VCaP (cell line): ENCODE results near the gene AFAP1L1.

ENCODE experiments used
- H3K27ac ChIP-seq: fragments of 450-650 bp; 2 replicates; pipeline ENCODE4 v1.5.1; 2017
- TF ChIP-seq, protein P1 (sequence below): fragments of 450-650 bp; conservative IDR thresholded peaks from 2 replicates; pipeline ENCODE4 v1.5.1; 2017; ENCODE audit warnings: mild to moderate bottlenecking, moderate library complexity

Gene AFAP1L1

DNA sequence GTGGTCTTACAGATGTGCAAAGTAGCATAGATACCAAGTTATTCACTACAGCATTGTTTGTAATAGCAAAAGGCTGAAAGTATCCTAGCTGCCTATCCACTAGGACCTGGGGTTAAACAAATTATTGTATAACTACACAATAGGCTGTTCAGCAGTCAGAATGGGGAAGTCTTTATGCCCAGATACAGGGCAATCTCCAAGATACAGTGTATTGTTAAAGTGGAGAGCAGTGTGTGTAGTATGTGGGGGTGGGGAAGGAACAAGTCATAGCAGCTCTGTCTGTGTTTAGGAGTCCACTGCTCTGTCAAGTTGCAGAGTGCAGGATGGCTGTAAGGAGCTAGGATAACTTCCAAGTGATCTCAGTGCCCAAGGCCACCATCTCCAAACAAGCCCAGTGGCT is 91.7 kb downstream of the AFAP1L1 start:
- TF ChIP-seq, protein P1, sequence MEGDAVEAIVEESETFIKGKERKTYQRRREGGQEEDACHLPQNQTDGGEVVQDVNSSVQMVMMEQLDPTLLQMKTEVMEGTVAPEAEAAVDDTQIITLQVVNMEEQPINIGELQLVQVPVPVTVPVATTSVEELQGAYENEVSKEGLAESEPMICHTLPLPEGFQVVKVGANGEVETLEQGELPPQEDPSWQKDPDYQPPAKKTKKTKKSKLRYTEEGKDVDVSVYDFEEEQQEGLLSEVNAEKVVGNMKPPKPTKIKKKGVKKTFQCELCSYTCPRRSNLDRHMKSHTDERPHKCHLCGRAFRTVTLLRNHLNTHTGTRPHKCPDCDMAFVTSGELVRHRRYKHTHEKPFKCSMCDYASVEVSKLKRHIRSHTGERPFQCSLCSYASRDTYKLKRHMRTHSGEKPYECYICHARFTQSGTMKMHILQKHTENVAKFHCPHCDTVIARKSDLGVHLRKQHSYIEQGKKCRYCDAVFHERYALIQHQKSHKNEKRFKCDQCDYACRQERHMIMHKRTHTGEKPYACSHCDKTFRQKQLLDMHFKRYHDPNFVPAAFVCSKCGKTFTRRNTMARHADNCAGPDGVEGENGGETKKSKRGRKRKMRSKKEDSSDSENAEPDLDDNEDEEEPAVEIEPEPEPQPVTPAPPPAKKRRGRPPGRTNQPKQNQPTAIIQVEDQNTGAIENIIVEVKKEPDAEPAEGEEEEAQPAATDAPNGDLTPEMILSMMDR, result no peak
- no peak overlapping the region for H3K27ac ChIP-seq

DNA sequence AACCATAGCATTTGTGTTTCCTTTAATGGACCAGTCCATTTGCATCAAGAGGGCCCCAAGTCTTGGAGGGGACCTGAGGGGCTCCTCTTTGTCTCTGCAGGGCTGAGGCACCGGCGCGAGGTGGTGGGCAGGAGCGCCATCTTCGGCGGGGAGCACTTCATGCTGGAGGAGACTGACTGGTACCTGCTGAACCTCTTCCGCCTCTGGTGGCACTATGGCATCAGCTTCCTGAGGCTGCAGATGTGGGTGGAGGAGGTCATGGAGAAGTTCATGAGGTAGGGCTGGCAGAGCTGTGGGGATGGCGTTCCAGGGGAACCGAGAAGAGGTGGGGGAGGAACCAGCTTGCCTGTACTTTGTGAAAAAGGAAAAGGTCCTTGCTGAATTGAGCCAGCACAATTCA is 92.3 kb downstream of the AFAP1L1 start:
- no peak overlapping the region for H3K27ac ChIP-seq
- TF ChIP-seq, protein P1, result no peak

DNA sequence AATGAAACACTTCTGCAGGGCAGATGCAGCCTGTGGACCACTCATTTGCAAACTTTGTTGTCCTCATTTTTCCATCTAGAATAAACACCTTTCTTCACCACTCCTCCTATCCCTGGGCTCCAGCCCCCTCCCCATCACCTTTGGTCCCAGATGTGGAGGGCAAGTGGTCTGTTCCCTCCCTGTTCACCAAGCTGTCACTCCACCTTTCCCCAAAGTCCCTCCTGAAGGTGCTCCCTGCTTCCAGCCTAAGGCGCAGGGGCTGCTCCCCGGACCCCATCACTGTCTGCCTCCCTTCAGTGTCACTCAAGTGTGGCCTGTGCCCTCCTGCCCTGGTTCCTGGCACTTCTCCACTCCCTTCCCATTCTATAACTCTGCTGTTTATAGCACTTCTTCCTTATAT is 93.1 kb downstream of the AFAP1L1 start:
- TF ChIP-seq, protein P1, result no peak
- H3K27ac ChIP-seq, result no peak overlapping the region

DNA sequence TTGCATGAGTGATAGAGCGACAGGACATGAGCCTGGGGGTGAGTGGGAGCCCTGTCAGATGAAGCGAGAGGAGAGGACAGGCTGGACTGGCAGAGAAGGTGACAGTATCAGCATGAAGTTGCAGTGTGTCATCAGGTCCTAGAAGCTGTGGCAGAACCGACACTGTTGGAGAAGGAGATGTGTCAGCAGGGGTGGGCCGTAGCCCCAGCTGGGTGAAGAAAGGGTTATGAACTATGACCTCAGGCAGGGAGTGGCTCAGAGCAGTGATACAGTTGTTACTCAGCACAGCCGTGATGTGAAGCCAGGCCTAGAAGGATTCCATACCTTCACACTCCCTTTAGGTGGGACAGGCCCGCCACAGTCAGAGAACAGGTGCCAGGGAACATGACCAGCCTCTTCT is 93.8 kb downstream of the AFAP1L1 start:
- TF ChIP-seq, protein P1, result no peak
- no peak overlapping the region for H3K27ac ChIP-seq

DNA sequence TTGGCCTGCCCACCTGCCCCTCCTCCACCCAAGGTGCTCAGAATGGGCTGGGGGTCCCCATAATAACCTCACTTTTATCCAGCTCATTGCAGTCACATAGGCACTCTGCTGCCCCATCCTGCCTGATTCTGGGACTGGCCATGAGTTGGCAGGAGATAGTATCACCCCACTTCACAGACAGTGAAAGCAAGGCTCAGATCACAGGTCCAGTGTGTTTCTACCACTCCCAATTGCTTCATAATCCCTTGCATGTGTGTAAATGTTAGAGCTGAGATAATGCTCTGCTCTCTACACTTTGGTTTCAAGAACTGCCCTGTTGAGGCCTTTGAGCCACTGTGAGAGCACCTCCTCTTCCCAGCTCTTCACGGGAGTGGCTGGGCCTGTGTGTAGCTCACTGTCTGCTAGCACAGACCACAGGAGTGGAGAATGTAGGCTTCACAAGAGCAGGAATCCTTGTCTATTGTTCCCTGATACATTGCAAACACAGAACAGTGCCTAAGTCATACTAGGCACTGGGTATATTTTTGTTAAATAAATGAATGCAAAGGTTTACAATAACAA is 94.6 kb downstream of the AFAP1L1 start:
- H3K27ac ChIP-seq, result no peak overlapping the region
- TF ChIP-seq, protein P1, result no peak

DNA sequence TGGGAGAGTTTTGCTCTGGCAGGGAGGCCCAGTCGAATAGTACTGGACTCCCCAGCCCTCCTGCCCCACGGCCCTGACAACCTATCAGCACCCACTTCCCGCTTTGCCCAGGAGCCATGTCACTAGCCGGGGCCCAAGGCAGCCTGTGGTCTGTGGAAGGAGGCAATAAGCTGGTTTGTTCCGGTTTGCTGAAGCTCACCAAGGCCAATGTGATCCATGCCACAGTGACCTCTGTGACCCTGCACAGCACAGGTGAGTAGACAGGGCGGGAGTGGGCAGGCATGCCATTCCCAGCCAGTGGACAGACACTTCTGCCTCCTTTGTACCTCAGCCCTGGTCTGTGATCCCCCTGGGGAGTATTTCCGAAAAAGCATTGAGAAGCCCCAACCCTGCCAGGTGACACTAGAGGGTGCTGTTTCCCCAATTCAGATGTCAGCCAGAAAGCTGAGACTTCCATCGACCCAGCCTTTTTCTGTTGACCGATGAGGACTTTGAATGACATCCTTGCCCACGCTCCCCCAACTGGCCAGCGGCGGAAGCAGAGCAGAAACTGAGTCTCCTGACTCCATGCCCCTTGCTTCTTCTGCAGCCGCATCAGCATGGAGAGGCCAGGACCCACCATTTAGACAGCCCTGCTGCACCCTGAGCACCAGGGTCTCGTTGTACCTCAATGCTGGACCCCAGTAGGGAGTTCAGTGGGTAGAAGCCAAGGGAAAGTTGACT is 95.8 kb downstream of the AFAP1L1 start:
- TF ChIP-seq, protein P1, result peak; percentile 80
- no peak overlapping the region for H3K27ac ChIP-seq

DNA sequence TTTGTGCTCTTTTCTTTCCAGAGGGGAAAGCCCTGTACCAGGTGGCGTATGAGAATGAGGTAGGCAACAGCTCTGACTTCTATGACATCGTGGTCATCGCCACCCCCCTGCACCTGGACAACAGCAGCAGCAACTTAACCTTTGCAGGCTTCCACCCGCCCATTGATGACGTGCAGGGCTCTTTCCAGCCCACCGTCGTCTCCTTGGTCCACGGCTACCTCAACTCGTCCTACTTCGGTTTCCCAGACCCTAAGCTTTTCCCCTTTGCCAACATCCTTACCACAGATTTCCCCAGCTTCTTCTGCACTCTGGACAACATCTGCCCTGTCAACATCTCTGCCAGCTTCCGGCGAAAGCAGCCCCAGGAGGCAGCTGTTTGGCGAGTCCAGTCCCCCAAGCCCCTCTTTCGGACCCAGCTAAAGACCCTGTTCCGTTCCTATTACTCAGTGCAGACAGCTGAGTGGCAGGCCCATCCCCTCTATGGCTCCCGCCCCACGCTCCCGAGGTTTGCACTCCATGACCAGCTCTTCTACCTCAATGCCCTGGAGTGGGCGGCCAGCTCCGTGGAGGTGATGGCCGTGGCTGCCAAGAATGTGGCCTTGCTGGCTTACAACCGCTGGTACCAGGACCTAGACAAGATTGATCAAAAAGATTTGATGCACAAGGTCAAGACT is 96.5 kb downstream of the AFAP1L1 start:
- TF ChIP-seq, protein P1, result no peak
- no peak overlapping the region for H3K27ac ChIP-seq
